K562 (cell line): ENCODE results near the gene E2F2. TPM values are rescaled to one million over a fixed set of nuclear protein-coding genes. Genes with fewer than 3 reads are reported as not detected.
A peak's percentile ranks its signal among the peaks of the same experiment; 100 is the strongest.

Experiments
- ATF7 ChIP-seq: fragments of 450-650 bp; IDR thresholded peaks from 2 replicates; pipeline ENCODE4 v1.7.1; 2014; ENCODE audit warnings: mild to moderate bottlenecking, moderate library complexity
- BCL6 ChIP-seq: fragments of 250-450 bp; sonication (Bioruptor Pico); IDR thresholded peaks from 2 replicates; pipeline ENCODE4 v1.4.0; 2020
- CTCFL ChIP-seq: IDR thresholded peaks from 2 replicates; pipeline ENCODE4 v1.6.1; 2011; ENCODE audit warnings: borderline replicate concordance, low read depth, mild to moderate bottlenecking, moderate library complexity, low read length; ENCODE audit not compliant: insufficient read depth, poor library complexity, severe bottlenecking
- DDX20 ChIP-seq: fragments of 450-650 bp; IDR thresholded peaks from 2 replicates; pipeline ENCODE4 v1.6.1; 2016; ENCODE audit warnings: missing genetic modification characterization, low read depth, mild to moderate bottlenecking, missing compliant biosample characterization, moderate library complexity
- DEAF1 ChIP-seq: fragments of 450-650 bp; formaldehyde crosslinking; IDR thresholded peaks from 2 replicates; pipeline ENCODE4 v1.4.0; 2020; ENCODE audit warnings: mild to moderate bottlenecking, moderate library complexity
- GATAD2A ChIP-seq: fragments of 450-650 bp; IDR thresholded peaks from 2 replicates; pipeline ENCODE4 v1.6.1; 2017
- HDAC1 ChIP-seq, 2 experiments: fragments of 450-650 bp; IDR thresholded peaks; 2 replicates each; pipeline ENCODE4 v1.6.1; 2016 to 2017; ENCODE audit warnings: inconsistent platforms in 1 of 2, mild to moderate bottlenecking in 1 of 2, moderate library complexity in 1 of 2
- KDM1A ChIP-seq, 2 experiments: fragments of 450-650 bp; IDR thresholded peaks; 2 replicates each; pipeline ENCODE4 v1.6.1; 2016; ENCODE audit warnings: mild to moderate bottlenecking in 2 of 2
- MAFK ChIP-seq: IDR thresholded peaks from 2 replicates; pipeline ENCODE4 v1.6.1; 2011; ENCODE audit warnings: low read length, improper control_type of control experiment
- MIER1 ChIP-seq: fragments of 450-650 bp; IDR thresholded peaks from 2 replicates; pipeline ENCODE4 v1.6.1; 2016; ENCODE audit warnings: antibody characterized with exemption, mild to moderate bottlenecking, low read depth
- NFYB ChIP-seq: IDR thresholded peaks from 2 replicates; pipeline ENCODE4 v1.6.1; 2011; ENCODE audit warnings: mild to moderate bottlenecking, moderate library complexity; ENCODE audit not compliant: insufficient read length; ENCODE audit errors: extremely low read depth
- PML ChIP-seq: IDR thresholded peaks from 2 replicates; pipeline ENCODE4 v1.6.1; 2012; ENCODE audit warnings: low read length, inconsistent platforms
- SLC30A9 ChIP-seq: fragments of 250-450 bp; sonication (Bioruptor Pico); IDR thresholded peaks from 2 replicates; pipeline ENCODE4 v1.8.0; 2022; ENCODE audit warnings: mild to moderate bottlenecking, moderate library complexity
- SP1 ChIP-seq: sonication (generic); formaldehyde crosslinking; IDR thresholded peaks from 2 replicates; pipeline ENCODE4 v1.8.1; 2022; ENCODE audit warnings: mild to moderate bottlenecking, missing genetic modification reagents
- SPI1 ChIP-seq: IDR thresholded peaks from 2 replicates; pipeline ENCODE4 v1.6.1; 2011; ENCODE audit warnings: low read depth, low read length, control low read depth, borderline replicate concordance
- STAG1 ChIP-seq: sonication (generic); formaldehyde crosslinking; IDR thresholded peaks from 2 replicates; pipeline ENCODE4 v1.5.0; 2020; ENCODE audit warnings: missing genetic modification reagents, borderline replicate concordance
- ZBTB2 ChIP-seq: fragments of 450-650 bp; IDR thresholded peaks from 2 replicates; pipeline ENCODE4 v1.6.1; 2016; ENCODE audit warnings: antibody characterized with exemption
- ZFX ChIP-seq: sonication (generic); formaldehyde crosslinking; IDR thresholded peaks from 2 replicates; pipeline ENCODE4 v1.8.0; 2022; ENCODE audit warnings: mild to moderate bottlenecking, missing genetic modification reagents, moderate library complexity
- ZNF175 ChIP-seq: fragments of 200-800 bp; sonication (Bioruptor generic); IDR thresholded peaks from 2 replicates; pipeline ENCODE4 v1.6.1; 2016; ENCODE audit warnings: low read depth, mild to moderate bottlenecking, missing genetic modification characterization, missing compliant biosample characterization
- ZNF217 ChIP-seq: sonication (generic); formaldehyde crosslinking; IDR thresholded peaks from 2 replicates; pipeline ENCODE4 v1.8.0; 2022; ENCODE audit warnings: mild to moderate bottlenecking, missing genetic modification reagents
- ZNF436 ChIP-seq: fragments of 250-450, 450-650 bp; sonication (Bioruptor Pico); formaldehyde crosslinking; IDR thresholded peaks from 2 replicates; pipeline ENCODE4 v1.7.0; 2020; ENCODE audit warnings: mild to moderate bottlenecking
- ZNF696 ChIP-seq: fragments of 250-450 bp; sonication (Bioruptor Pico); conservative IDR thresholded peaks from 2 replicates; pipeline ENCODE4 v1.4.0; 2020; ENCODE audit warnings: mild to moderate bottlenecking, moderate library complexity
- ZNF778 ChIP-seq: fragments of 450-650 bp; formaldehyde crosslinking; IDR thresholded peaks from 2 replicates; pipeline ENCODE4 v1.4.0; 2020; ENCODE audit warnings: mild to moderate bottlenecking, moderate library complexity
- polyA plus RNA-seq, 8 experiments: library from polyadenylated mRNA; depleted of rRNA in 4 of 8; stranded (reverse) in 5 of 8; unstranded in 3 of 8; fragments of >200 nt; fragmentation: Nextera tagmentation in 2 of 8; fragmentation: Illumina TruSeq in 1 of 8; extraction: Ambion mirVana in 2 of 8; extraction: Trizol in 1 of 8; gene quantifications; 2 replicates each; pipeline versions ENCODE4 v1.2.1 to v1.2.3, GENCODE V29; 2011 to 2014; ENCODE audit warnings: inconsistent platforms in 1 of 8, missing spikeins in 1 of 8
- total RNA-seq, 7 experiments: library from RNA; depleted of rRNA in 6 of 7; stranded (reverse); fragments of >200 nt in 6 of 7; fragmentation: Illumina TruSeq in 2 of 7; extraction: Trizol in 2 of 7; gene quantifications; 2 replicates each; pipeline versions ENCODE4 v1.2.1 to v1.2.3, GENCODE V29; 2011 to 2021; ENCODE audit warnings: low replicate concordance in 1 of 7

Gene E2F2
- total and polyA plus RNA-seq, 9 of the 15 experiments (the other 6 are each of a cell fraction or from before 2014, with no cell fraction given): 3.1 to 25.3 (median 11.4) TPM

GRCh38 chr1:23530747-23531561 is at the start of gene E2F2 (continued):
- no peak for TF ChIP-seq BCL6
- TF ChIP-seq ZBTB2: no peak
- peak; percentile 23 for TF ChIP-seq NFYB
- no peak for TF ChIP-seq DDX20 (tag)
- no peak for TF ChIP-seq ZNF436
- TF ChIP-seq KDM1A (IDR thresholded peaks at IDR 0.05): no peak
- TF ChIP-seq MAFK: no peak
- TF ChIP-seq STAG1 (CRISPR knock-in tag): no peak
- no peak for TF ChIP-seq ZNF778 (CRISPR knock-in tag)
- no peak for TF ChIP-seq ZNF217
- TF ChIP-seq SLC30A9 (CRISPR knock-in tag): no peak
- peak; percentile 77 for TF ChIP-seq ZFX
- TF ChIP-seq MIER1: no peak
- TF ChIP-seq GATAD2A: no peak
- TF ChIP-seq SPI1: no peak
- peak; percentile 67 for TF ChIP-seq ATF7
- no peak for TF ChIP-seq DEAF1
- no peak for TF ChIP-seq ZNF696
- TF ChIP-seq CTCFL: peak; percentile 56
- peak in 1 of 2 experiments; percentile 68; a peak in 2 of 4 replicates for TF ChIP-seq HDAC1 (IDR thresholded peaks at IDR 0.05)
- no peak for TF ChIP-seq ZNF175 (CRISPR knock-in tag)
- TF ChIP-seq PML: 0 out of 2 replicates have a peak, but pooled peaks have one; percentile 32
- peak; percentile 47; the same call in 1 of the 2 replicates for TF ChIP-seq SP1 (CRISPR knock-in tag)
